WTC11 (cell line): ENCODE data around the gene NUDCD2.

Experiments used
- CREB1 ChIP-seq: sonication (generic); formaldehyde crosslinking; IDR thresholded peaks from 2 replicates; pipeline ENCODE4 v1.8.0; 2023; ENCODE audit warnings: mild to moderate bottlenecking, missing genetic modification reagents
- CTCF ChIP-seq: fragments of 200-600 bp; IDR thresholded peaks from 2 replicates; pipeline ENCODE4 v1.8.0; 2022; ENCODE audit warnings: antibody characterized with exemption
- FOXK1 ChIP-seq: sonication (generic); formaldehyde crosslinking; IDR thresholded peaks from 2 replicates; pipeline ENCODE4 v1.8.0; 2022; ENCODE audit warnings: mild to moderate bottlenecking, moderate library complexity, missing genetic modification reagents
- MAX ChIP-seq: sonication (generic); formaldehyde crosslinking; IDR thresholded peaks from 2 replicates; pipeline ENCODE4 v1.8.0; 2022; ENCODE audit warnings: mild to moderate bottlenecking, missing genetic modification reagents
- NR3C1 ChIP-seq: sonication (generic); formaldehyde crosslinking; conservative IDR thresholded peaks from 2 replicates; pipeline ENCODE4 v1.8.1; 2023; ENCODE audit warnings: low read depth, mild to moderate bottlenecking, missing genetic modification reagents
- SMAD3 ChIP-seq: sonication (generic); formaldehyde crosslinking; IDR thresholded peaks from 2 replicates; pipeline ENCODE4 v1.8.0; 2022; ENCODE audit warnings: missing genetic modification reagents, mild to moderate bottlenecking, borderline replicate concordance
- TEAD1 ChIP-seq: sonication (generic); formaldehyde crosslinking; IDR thresholded peaks from 2 replicates; pipeline ENCODE4 v1.8.0; 2022; ENCODE audit warnings: mild to moderate bottlenecking, missing genetic modification reagents
- ZBTB43 ChIP-seq: sonication (generic); formaldehyde crosslinking; IDR thresholded peaks from 2 replicates; pipeline ENCODE4 v1.8.1; 2023; ENCODE audit warnings: mild to moderate bottlenecking, missing genetic modification reagents
- TF ChIP-seq, protein P1 (sequence below): sonication (generic); formaldehyde crosslinking; IDR thresholded peaks from 2 replicates; pipeline ENCODE4 v1.8.1; 2023; ENCODE audit warnings: mild to moderate bottlenecking, missing genetic modification reagents, moderate library complexity
- TF ChIP-seq, protein P2 (sequence below): sonication (generic); formaldehyde crosslinking; IDR thresholded peaks from 2 replicates; pipeline ENCODE4 v1.8.1; 2022; ENCODE audit warnings: mild to moderate bottlenecking, missing genetic modification reagents, moderate library complexity, borderline replicate concordance

DNA sequence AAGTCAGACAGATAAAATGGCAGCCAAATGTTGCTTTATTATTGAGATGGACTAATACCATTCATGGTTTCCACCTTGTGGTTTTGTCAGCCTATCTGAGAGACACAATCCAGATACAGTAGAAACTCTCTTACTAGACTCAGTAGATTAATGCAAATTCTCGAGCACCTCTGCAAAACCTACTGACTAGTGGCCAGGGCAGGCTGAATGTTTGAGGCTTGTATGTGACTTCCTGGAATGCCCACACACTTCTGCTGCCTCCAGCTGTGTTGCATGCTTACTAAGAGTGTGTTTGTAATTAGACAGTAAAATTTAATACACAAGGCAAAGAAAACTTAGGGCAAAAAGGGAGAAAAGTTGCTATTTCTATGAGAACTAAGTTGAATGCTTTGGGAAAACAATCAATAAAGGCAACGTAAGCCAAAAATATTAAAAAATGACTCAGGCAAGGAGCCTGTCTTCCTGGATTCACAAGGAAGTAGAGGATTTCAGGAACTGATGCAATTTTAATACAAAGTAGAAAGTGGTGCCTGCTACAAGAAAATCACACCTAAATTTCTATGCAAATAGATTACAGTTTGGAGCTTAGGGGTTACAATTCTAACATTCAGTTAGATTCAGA lies 52.8 kb downstream of the NUDCD2 start:
- TF ChIP-seq CTCF, result no peak
- TF ChIP-seq MAX (CRISPR knock-in tag), result no peak
- TF ChIP-seq FOXK1, result no peak
- no peak for TF ChIP-seq ZBTB43 (CRISPR knock-in tag)
- no peak for TF ChIP-seq NR3C1 (CRISPR knock-in tag)
- TF ChIP-seq SMAD3 (CRISPR knock-in tag), result no peak
- TF ChIP-seq, protein P1, sequence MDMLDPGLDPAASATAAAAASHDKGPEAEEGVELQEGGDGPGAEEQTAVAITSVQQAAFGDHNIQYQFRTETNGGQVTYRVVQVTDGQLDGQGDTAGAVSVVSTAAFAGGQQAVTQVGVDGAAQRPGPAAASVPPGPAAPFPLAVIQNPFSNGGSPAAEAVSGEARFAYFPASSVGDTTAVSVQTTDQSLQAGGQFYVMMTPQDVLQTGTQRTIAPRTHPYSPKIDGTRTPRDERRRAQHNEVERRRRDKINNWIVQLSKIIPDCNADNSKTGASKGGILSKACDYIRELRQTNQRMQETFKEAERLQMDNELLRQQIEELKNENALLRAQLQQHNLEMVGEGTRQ, result no peak
- TF ChIP-seq, protein P2, sequence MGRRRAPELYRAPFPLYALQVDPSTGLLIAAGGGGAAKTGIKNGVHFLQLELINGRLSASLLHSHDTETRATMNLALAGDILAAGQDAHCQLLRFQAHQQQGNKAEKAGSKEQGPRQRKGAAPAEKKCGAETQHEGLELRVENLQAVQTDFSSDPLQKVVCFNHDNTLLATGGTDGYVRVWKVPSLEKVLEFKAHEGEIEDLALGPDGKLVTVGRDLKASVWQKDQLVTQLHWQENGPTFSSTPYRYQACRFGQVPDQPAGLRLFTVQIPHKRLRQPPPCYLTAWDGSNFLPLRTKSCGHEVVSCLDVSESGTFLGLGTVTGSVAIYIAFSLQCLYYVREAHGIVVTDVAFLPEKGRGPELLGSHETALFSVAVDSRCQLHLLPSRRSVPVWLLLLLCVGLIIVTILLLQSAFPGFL (CRISPR knock-in tag), result no peak
- TF ChIP-seq CREB1 (CRISPR knock-in tag), result no peak
- TF ChIP-seq TEAD1 (CRISPR knock-in tag), result no peak
